ENCODE measurements around the gene SIGLEC1.

DNA sequence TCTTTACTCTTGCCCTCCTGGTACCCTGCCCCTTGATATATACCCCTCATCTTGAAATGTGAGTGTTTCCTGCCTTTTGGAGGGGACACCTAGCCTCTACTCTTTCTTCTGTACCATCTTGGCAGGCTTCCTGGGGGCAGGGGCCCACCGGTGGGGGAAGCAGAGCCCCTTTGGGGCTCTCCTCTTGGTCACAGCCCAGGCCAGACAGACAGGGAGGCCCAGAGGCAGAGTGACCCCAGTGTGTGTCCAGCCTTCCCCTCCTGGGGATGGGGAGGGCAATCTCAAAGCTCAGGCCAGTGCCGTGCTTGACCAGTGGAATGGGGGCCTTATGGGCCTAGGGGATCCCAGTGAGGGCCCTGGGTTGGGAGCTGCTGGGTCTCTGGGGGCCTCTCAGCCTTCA is 34.2 kb downstream of the SIGLEC1 start:
- TF ChIP-seq, protein P1, sequence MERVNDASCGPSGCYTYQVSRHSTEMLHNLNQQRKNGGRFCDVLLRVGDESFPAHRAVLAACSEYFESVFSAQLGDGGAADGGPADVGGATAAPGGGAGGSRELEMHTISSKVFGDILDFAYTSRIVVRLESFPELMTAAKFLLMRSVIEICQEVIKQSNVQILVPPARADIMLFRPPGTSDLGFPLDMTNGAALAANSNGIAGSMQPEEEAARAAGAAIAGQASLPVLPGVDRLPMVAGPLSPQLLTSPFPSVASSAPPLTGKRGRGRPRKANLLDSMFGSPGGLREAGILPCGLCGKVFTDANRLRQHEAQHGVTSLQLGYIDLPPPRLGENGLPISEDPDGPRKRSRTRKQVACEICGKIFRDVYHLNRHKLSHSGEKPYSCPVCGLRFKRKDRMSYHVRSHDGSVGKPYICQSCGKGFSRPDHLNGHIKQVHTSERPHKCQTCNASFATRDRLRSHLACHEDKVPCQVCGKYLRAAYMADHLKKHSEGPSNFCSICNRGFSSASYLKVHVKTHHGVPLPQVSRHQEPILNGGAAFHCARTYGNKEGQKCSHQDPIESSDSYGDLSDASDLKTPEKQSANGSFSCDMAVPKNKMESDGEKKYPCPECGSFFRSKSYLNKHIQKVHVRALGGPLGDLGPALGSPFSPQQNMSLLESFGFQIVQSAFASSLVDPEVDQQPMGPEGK (CRISPR knock-in tag; IDR thresholded peaks at IDR 0.05; ENCODE audit: borderline replicate concordance) = no peak
- TF ChIP-seq ZC3H10 (CRISPR knock-in tag; IDR thresholded peaks at IDR 0.05) (no peak), TCF4 (CRISPR knock-in tag; IDR thresholded peaks at IDR 0.05; ENCODE audit: borderline replicate concordance) (no peak), CSDC2 (CRISPR knock-in tag; IDR thresholded peaks at IDR 0.05) (no peak), ZFP3 (CRISPR knock-in tag; IDR thresholded peaks at IDR 0.05) (no peak), ESRRG (CRISPR knock-in tag; IDR thresholded peaks at IDR 0.05) (no peak), ZNF565 (CRISPR knock-in tag; conservative IDR thresholded peaks at IDR 0.05; ENCODE audit: low read depth) (no peak), CREB5 (CRISPR knock-in tag; IDR thresholded peaks at IDR 0.05; ENCODE audit: low read depth) (no peak), PPARA (CRISPR knock-in tag; IDR thresholded peaks at IDR 0.05; ENCODE audit: borderline replicate concordance) (no peak), RARB (CRISPR knock-in tag; IDR thresholded peaks at IDR 0.05) (no peak)

All from SK-N-SH treated with all-trans-retinoic acid at 6 μM for 48 hours (cell line).